ENCODE results near the gene GPR62. TPM values are rescaled to one million over a fixed set of nuclear protein-coding genes. Genes with fewer than 3 reads are reported as not detected.
A peak's percentile ranks its signal among the peaks of the same experiment; 100 is the strongest.
"Not testable (repeated sequence)": the region's sequence is repeated elsewhere in the genome, so short reads cannot be mapped to it uniquely, and the experiment has no call there.

Gene GPR62
- total RNA-seq, 1 donor from 2014 or later: 0.62 TPM

GRCh38 chr3:51971350-51971749 is 16.2 kb downstream of the GPR62 start:
- DNase-seq: no peak

GRCh38 chr3:51974277-51974962 is 19.2 kb downstream of the GPR62 start:
- no peak for DNase-seq

GRCh38 chr3:51974963-51975851 is 20.0 kb downstream of the GPR62 start, which contains the start of gene ABHD14A:
Gene ABHD14A (plus strand): TSS chr3:51975064. CDS start chr3:51975136, 72 bp downstream.
- peak; percentile 69 for DNase-seq

GRCh38 chr3:51975852-51976549 is 20.8 kb downstream of the GPR62 start:
- DNase-seq: peak; percentile 75

GRCh38 chr3:51977446-51978142 is 22.4 kb downstream of the GPR62 start:
- DNase-seq: no peak

- no peak for DNase-seq
Measured at GRCh38 chr3:51978143-51978502, 22.9 kb downstream of the GPR62 start.

GRCh38 chr3:51980253-51980652 is 25.1 kb downstream of the GPR62 start:
- no peak for DNase-seq

- DNase-seq: no peak
Measured at GRCh38 chr3:51982352-51982837, 27.2 kb downstream of the GPR62 start.

- DNase-seq: peak; percentile 67
Measured at GRCh38 chr3:51982838-51983577, 27.8 kb downstream of the GPR62 start, which contains the start of gene ACY1. Gene ACY1 (plus strand): TSS chr3:51983535. CDS start chr3:51984065, 530 bp downstream.

- no peak for DNase-seq
Measured at GRCh38 chr3:51983578-51984268, 28.5 kb downstream of the GPR62 start.

- DNase-seq: no peak
Measured at GRCh38 chr3:51984269-51984647, 29.1 kb downstream of the GPR62 start.

- no peak for DNase-seq
Measured at GRCh38 chr3:51985063-51985462, 29.9 kb downstream of the GPR62 start.

- DNase-seq: no peak
Measured at GRCh38 chr3:51986010-51986947, 31.1 kb downstream of the GPR62 start.

GRCh38 chr3:51987568-51987967 is 32.4 kb downstream of the GPR62 start:
- no peak for DNase-seq

- no peak for DNase-seq
Measured at GRCh38 chr3:51988286-51989146, 33.3 kb downstream of the GPR62 start.

GRCh38 chr3:51990501-51990971 is 35.4 kb downstream of the GPR62 start:
- not testable (repeated sequence) for DNase-seq

- DNase-seq: no peak
Measured at GRCh38 chr3:51992017-51992682, 37.0 kb downstream of the GPR62 start.

- DNase-seq: not testable (repeated sequence)
Measured at GRCh38 chr3:51993657-51994056, 38.5 kb downstream of the GPR62 start.
